DND-41 (cell line): ENCODE data around the gene POLE4.

Source experiments
- ATAC-seq: fragments of 200-7000 bp; cut with Tn5 transposase; 3 replicates; pipeline ENCODE4 v1.9.1; 2021; ENCODE audit warnings: low read depth; ENCODE audit not compliant: insufficient read depth
- DNase-seq: peaks from one replicate; pipeline ENCODE4 v3.0.0-alpha.2; 2020
- H2AFZ ChIP-seq: 2 replicates; pipeline ENCODE4 v1.6.0; 2012; ENCODE audit warnings: low read depth, low read length
- H3K27ac ChIP-seq: 2 replicates; pipeline ENCODE4 v1.5.1; 2012; ENCODE audit warnings: low read length, inconsistent platforms
- H3K27me3 ChIP-seq: fragments of 200-600 bp; sonication (generic); 2 replicates; pipeline ENCODE4 v1.6.0; 2012; ENCODE audit warnings: low read length, mild to moderate bottlenecking, inconsistent platforms; ENCODE audit not compliant: insufficient read depth, poor library complexity
- H3K36me3 ChIP-seq: 2 replicates; pipeline ENCODE4 v1.5.1; 2012; ENCODE audit warnings: low read length, inconsistent platforms; ENCODE audit not compliant: insufficient read depth
- H3K4me1 ChIP-seq: 2 replicates; pipeline ENCODE4 v1.5.1; 2012; ENCODE audit warnings: mild to moderate bottlenecking, low read length; ENCODE audit not compliant: insufficient read depth
- H3K4me2 ChIP-seq: 2 replicates; pipeline ENCODE4 v1.6.0; 2012; ENCODE audit warnings: mild to moderate bottlenecking, moderate library complexity, low read length, inconsistent platforms; ENCODE audit not compliant: insufficient read depth
- H3K4me3 ChIP-seq, 2 experiments: fragments of 200-600 bp in 1 of 2; shearing (Covaris generic) in 1 of 2; 2 replicates each; pipeline ENCODE4 v1.5.1; 2012 to 2016; ENCODE audit warnings: inconsistent platforms in 2 of 2, low read length in 2 of 2, mild to moderate bottlenecking in 2 of 2, low read depth in 1 of 2, moderate library complexity in 1 of 2
- H3K79me2 ChIP-seq: 2 replicates; pipeline ENCODE4 v1.6.0; 2012; ENCODE audit warnings: low read length, inconsistent platforms; ENCODE audit not compliant: insufficient read depth
- H3K9ac ChIP-seq: 2 replicates; pipeline ENCODE4 v1.6.0; 2012; ENCODE audit warnings: low read depth, mild to moderate bottlenecking, inconsistent platforms, low read length, moderate library complexity
- H3K9me3 ChIP-seq: 2 replicates; pipeline ENCODE4 v1.5.1; 2012; ENCODE audit warnings: low read length, moderate library complexity, mild to moderate bottlenecking, inconsistent platforms; ENCODE audit not compliant: insufficient read depth, severe bottlenecking
- H4K20me1 ChIP-seq: 2 replicates; pipeline ENCODE4 v1.6.0; 2012; ENCODE audit warnings: low read length; ENCODE audit not compliant: insufficient read depth
- EZH2 ChIP-seq: IDR thresholded peaks from 3 replicates; pipeline ENCODE4 v1.6.1; 2012; ENCODE audit warnings: borderline replicate concordance, low read depth, mild to moderate bottlenecking, moderate library complexity, low read length, inconsistent platforms; ENCODE audit not compliant: severe bottlenecking
- TF ChIP-seq, protein P1 (sequence below): IDR thresholded peaks from 2 replicates; pipeline ENCODE4 v1.5.1; 2012; ENCODE audit warnings: borderline replicate concordance, low read length, moderate library complexity, mild to moderate bottlenecking; ENCODE audit not compliant: poor library complexity, severe bottlenecking; ENCODE audit errors: extremely low read depth

The POLE4 gene

DNA sequence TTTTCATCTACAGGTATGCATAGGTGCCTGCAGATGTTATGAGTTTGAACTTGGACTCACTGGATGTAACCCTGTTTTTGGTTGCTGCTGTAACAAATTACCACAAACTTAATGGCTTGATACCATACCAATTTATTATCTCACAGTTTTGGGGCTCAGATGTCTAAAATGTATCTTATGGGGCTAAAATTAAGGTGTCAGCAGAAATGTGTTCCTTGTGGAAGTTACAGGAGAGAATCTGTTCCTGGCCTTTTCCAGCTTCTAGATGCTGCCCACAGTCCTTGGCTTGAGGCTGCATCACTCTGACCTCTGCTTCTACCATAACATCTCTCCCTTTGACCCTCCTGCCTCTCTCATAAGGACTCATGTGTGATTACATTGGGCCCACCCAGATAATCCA, 47.6 kb downstream of the POLE4 start:
- Histone ChIP-seq H3K4me1 (no peaks in the 10 kb centered on the region), H4K20me1 (no peaks in the 10 kb centered on the region; the same call in 1 of the 2 replicates), H2AFZ (no peak overlapping the region), H3K9ac (no peak overlapping the region), H3K4me2 (no peak overlapping the region), H3K4me3 (no peak overlapping the region), H3K9me3 (no peaks in the 10 kb centered on the region), H3K27ac (no peak overlapping the region), H3K36me3 (no peaks in the 10 kb centered on the region), H3K27me3 (no peaks in the 10 kb centered on the region), H3K79me2 (no peaks in the 10 kb centered on the region)
- ATAC-seq (no peak), DNase-seq (no peak)
- TF ChIP-seq, protein P1, sequence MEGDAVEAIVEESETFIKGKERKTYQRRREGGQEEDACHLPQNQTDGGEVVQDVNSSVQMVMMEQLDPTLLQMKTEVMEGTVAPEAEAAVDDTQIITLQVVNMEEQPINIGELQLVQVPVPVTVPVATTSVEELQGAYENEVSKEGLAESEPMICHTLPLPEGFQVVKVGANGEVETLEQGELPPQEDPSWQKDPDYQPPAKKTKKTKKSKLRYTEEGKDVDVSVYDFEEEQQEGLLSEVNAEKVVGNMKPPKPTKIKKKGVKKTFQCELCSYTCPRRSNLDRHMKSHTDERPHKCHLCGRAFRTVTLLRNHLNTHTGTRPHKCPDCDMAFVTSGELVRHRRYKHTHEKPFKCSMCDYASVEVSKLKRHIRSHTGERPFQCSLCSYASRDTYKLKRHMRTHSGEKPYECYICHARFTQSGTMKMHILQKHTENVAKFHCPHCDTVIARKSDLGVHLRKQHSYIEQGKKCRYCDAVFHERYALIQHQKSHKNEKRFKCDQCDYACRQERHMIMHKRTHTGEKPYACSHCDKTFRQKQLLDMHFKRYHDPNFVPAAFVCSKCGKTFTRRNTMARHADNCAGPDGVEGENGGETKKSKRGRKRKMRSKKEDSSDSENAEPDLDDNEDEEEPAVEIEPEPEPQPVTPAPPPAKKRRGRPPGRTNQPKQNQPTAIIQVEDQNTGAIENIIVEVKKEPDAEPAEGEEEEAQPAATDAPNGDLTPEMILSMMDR = no peak
- no peak for TF ChIP-seq EZH2

DNA sequence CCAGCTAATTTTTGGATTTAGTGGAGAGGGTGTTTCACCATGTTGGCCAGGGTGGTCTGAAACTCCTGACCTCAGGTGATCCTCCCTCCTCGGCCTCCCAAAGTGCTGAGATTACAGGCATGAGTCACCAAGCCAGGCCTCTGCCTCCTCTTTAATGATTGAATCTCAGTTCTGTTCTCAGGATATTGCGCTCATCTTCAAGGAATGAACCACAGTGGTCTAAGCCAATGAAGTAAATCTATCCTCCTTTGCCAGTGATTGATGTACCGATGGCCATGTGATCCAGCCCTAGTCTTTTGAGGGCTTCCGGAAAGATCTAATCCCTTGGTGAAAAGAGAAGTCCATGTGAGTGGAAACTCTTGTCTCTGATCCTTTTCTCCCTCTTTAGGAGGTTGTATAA, 48.6 kb downstream of the POLE4 start:
- ATAC-seq = no peak
- H3K4me2 ChIP-seq = no peak overlapping the region
- H3K27me3 ChIP-seq = no peaks in the 10 kb centered on the region
- H3K4me3 ChIP-seq = no peak overlapping the region
- DNase-seq = no peak
- no peaks in the 10 kb centered on the region for H3K79me2 ChIP-seq
- no peaks in the 10 kb centered on the region for H3K9me3 ChIP-seq
- H2AFZ ChIP-seq = no peak overlapping the region
- H3K36me3 ChIP-seq = no peaks in the 10 kb centered on the region
- H3K27ac ChIP-seq = no peak overlapping the region
- no peak for TF ChIP-seq EZH2
- TF ChIP-seq, protein P1 = no peak
- no peak overlapping the region for H3K9ac ChIP-seq
- H4K20me1 ChIP-seq = no peaks in the 10 kb centered on the region; the same call in 1 of the 2 replicates
- no peaks in the 10 kb centered on the region for H3K4me1 ChIP-seq

DNA sequence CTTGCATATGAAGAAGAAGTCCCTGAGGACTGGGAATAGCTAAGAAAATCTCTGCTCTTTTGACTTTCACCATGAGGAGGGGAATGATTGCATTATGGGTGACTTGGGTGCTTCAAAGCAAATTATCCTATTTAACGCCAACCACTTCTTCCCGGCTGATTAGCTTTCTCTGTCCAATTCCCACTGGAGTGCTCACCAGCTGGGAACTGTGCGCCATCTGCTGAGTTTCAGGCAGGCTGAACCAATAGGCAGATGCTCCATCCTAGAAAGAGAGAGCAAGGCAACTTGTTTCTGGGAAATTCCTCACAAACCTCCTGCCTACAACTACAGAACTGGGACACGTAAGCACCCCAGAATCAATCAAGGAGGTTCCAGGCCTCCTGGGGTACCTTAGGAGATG, 49.4 kb downstream of the POLE4 start:
- no peak overlapping the region for H3K4me2 ChIP-seq
- no peak overlapping the region for H2AFZ ChIP-seq
- no peak for TF ChIP-seq EZH2
- TF ChIP-seq, protein P1 = no peak
- H3K4me1 ChIP-seq = no peaks in the 10 kb centered on the region
- H3K4me3 ChIP-seq = no peak overlapping the region
- H3K36me3 ChIP-seq = no peaks in the 10 kb centered on the region
- H3K79me2 ChIP-seq = no peaks in the 10 kb centered on the region
- no peaks in the 10 kb centered on the region for H3K9me3 ChIP-seq
- no peak overlapping the region for H3K27ac ChIP-seq
- H3K9ac ChIP-seq = no peak overlapping the region
- no peaks in the 10 kb centered on the region for H3K27me3 ChIP-seq
- ATAC-seq = no peak
- DNase-seq = no peak
- H4K20me1 ChIP-seq = no peaks in the 10 kb centered on the region; the same call in 1 of the 2 replicates

DNA sequence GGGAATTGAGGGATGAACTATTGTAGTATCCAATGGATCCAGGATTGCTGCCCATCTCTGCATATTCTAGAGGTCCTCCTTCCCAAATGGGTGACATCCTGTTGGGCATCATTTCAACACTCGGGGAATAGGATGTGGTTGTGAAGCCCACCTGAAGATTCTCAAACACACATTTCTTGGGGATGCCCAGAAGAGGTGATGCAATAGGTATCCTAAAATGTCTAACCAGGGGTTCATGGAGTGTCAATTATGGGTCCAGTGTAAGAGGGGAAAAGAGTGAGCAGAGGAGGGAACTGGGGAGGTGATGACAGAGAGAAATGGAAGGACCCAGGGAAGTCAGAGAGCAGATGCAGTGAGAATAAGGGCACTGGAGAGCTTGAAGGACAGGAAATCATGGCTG, 52.1 kb downstream of the POLE4 start:
- no peak for ATAC-seq
- no peak overlapping the region for H3K4me2 ChIP-seq
- H3K4me3 ChIP-seq = no peak overlapping the region

More for the DNA sequence above, 52.1 kb downstream of the POLE4 start:
- no peak for TF ChIP-seq EZH2
- TF ChIP-seq, protein P1 = no peak
- Histone ChIP-seq H3K9me3 (no peaks in the 10 kb centered on the region), H3K79me2 (no peaks in the 10 kb centered on the region), H3K36me3 (no peaks in the 10 kb centered on the region), H4K20me1 (no peaks in the 10 kb centered on the region; the same call in 1 of the 2 replicates), H3K9ac (no peak overlapping the region), H3K27ac (no peak overlapping the region), H3K27me3 (no peaks in the 10 kb centered on the region), H3K4me1 (no peaks in the 10 kb centered on the region), H2AFZ (no peak overlapping the region)
- DNase-seq = no peak
